Measurements from ENCODE around the gene TMEM217.
"Not testable (repeated sequence)": the region's sequence is repeated elsewhere in the genome, so short reads cannot be mapped to it uniquely, and the experiment has no call there.

TMEM217 gene

DNA sequence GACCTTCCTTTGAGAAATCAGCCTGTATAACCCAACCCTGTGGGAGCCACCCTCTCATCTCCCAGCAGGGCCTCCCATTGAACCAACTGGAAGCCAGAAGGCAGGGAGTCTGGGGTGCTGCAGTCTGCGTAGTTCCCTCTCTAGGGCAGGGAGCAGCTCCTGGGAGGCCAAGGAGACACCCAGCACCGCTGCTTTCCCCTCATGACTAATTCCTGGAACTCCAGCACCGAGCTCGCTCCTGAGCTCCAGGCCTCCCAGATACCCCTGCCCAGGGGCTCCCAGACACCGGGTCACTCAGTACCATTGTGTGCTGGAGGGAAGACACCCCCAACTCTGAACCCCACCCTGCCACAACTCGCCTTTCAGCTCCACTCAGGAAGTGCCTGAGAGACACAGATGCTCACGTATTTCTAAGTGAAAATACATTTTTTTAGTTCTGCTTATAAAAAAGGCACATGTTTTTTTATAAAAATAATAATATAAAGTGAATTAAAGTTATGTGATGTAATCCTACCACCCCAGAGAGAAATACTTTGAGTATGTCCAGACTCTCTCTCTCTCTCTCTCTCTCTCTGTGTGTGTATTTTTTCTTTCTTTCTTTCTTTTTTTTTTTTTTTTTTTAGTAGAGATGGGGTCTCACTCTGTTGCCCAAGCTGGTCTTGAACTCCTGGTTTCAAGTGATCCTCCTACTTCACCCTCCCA is 70.5 kb downstream of the TMEM217 start:
- H3K9me3 ChIP-seq (ENCODE audit: insufficient read depth, low read depth, low read length), result no peaks in the 10 kb centered on the region
- H3K4me3 ChIP-seq (ENCODE audit: low read length), result no peak overlapping the region
- no peaks in the 10 kb centered on the region for H3K27me3 ChIP-seq (ENCODE audit: insufficient read depth, low read length)
- no peak overlapping the region for H3K27ac ChIP-seq (ENCODE audit: low read length)
- H3K36me3 ChIP-seq (ENCODE audit: insufficient read depth, low read depth, low read length), result no peaks in the 10 kb centered on the region
- H3K4me1 ChIP-seq (ENCODE audit: insufficient read depth, low read length), result no peaks in the 10 kb centered on the region
- H3K9ac ChIP-seq (ENCODE audit: low read depth, low read length), result no peak overlapping the region

DNA sequence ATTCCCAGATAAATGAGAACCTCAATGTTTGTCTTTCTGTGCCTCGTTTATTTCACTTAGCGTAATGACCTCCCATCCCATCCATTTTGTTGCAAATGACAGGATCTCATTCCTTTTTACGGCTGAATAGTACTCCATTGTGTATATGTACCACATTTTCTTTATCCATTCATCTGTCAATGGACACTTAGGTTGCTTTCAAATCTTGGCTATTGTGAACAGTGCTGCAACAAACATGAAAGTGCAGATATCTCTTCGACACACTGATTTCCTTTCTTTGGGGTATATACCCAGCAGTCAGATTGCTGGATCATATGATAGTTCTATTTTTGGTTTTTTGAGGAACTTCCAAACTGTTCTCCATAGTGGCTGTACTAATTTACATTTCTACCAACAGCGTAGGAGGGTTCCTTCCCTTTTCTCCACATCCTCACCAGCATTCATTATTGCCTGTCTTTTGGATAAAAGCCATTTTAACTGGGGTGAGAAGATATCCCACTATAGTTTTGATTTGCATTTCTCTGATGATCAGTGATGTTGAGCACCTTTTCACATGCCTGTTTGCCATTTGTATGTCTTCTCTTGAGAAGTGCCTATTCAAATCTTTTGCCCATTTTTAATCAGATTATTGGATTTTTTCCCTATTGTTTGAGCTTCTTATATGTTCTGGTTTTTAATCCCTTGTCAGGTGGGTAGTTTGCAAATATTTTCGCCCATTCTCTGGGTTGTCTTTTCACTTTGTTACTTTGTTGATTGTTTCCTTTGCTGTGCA is 71.8 kb downstream of the TMEM217 start:
- H3K27me3 ChIP-seq (ENCODE audit: insufficient read depth, low read length); H3K9ac ChIP-seq (ENCODE audit: low read depth, low read length); H3K4me1 ChIP-seq (ENCODE audit: insufficient read depth, low read length); H3K36me3 ChIP-seq (ENCODE audit: insufficient read depth, low read depth, low read length); H3K27ac ChIP-seq (ENCODE audit: low read length); H3K9me3 ChIP-seq (ENCODE audit: insufficient read depth, low read depth, low read length); H3K4me3 ChIP-seq (ENCODE audit: low read length): not testable (repeated sequence)

DNA sequence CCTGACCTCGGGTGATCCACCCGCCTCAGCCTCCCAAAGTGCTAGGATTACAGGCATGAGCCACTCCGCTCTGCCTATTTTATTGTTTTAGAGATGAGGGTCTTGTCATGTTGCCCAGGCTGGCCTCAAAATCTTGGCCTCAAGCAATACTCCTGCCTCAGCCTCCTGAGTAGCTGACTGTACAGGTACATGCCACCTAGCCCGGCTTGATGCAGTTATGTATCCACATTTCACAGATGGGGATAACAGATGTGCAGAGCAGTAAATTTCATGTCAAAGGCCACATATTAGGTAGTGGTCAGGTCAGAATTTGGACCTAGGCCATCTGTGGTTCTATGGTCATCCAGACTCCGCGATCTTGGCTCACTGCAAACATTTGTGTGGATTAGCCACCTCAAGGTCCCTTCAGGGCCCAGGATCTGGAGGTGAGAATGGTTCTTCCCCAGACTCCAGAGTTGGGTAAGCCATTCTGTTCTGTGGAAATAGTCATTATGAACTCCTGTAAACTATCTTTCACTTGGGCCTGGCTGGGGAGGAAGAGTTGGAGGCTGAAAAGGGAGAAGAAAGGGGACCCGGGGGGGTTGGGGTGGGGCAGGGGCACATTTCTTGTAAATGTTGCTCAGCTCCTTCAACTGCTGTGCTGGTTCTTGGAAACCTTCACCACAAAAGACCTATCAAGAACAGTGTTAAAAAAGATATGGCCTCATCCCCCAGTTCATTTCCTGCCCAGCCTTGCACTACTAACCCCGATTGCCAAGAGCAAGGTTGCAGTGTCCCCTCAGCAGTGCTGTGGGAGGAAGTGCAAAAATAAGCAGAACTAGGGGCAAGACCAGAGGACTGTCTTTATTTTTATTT is 75.0 kb downstream of the TMEM217 start:
- H3K36me3 ChIP-seq (ENCODE audit: insufficient read depth, low read depth, low read length), result no peaks in the 10 kb centered on the region
- H3K4me3 ChIP-seq (ENCODE audit: low read length), result no peak overlapping the region
- H3K27ac ChIP-seq (ENCODE audit: low read length), result no peak overlapping the region
- H3K9me3 ChIP-seq (ENCODE audit: insufficient read depth, low read depth, low read length), result no peaks in the 10 kb centered on the region
- H3K9ac ChIP-seq (ENCODE audit: low read depth, low read length), result no peak overlapping the region
- no peaks in the 10 kb centered on the region for H3K27me3 ChIP-seq (ENCODE audit: insufficient read depth, low read length)
- no peaks in the 10 kb centered on the region for H3K4me1 ChIP-seq (ENCODE audit: insufficient read depth, low read length)

DNA sequence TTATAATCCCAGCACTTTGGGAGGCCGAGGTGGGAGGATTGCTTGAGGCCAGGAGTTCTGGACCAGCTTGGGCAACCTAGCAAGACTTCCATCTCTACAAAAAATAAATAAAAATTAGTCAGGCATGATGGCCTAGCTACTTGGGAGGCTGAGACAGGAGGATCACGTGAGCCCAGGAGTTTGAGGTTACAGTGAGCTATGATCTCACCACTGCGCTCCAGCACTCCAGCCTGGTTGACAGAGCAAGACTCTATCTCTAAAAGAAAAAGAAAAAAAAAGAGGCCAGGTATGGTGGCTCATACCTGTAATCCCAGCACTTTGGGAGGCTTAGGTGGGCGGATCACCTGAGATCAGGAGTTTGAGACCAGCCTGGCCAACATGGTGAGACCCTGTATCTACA is 77.3 kb downstream of the TMEM217 start:
- H3K27ac ChIP-seq (ENCODE audit: low read length); H3K4me3 ChIP-seq (ENCODE audit: low read length); H3K4me1 ChIP-seq (ENCODE audit: insufficient read depth, low read length); H3K9me3 ChIP-seq (ENCODE audit: insufficient read depth, low read depth, low read length); H3K9ac ChIP-seq (ENCODE audit: low read depth, low read length); H3K27me3 ChIP-seq (ENCODE audit: insufficient read depth, low read length); H3K36me3 ChIP-seq (ENCODE audit: insufficient read depth, low read depth, low read length): not testable (repeated sequence)

DNA sequence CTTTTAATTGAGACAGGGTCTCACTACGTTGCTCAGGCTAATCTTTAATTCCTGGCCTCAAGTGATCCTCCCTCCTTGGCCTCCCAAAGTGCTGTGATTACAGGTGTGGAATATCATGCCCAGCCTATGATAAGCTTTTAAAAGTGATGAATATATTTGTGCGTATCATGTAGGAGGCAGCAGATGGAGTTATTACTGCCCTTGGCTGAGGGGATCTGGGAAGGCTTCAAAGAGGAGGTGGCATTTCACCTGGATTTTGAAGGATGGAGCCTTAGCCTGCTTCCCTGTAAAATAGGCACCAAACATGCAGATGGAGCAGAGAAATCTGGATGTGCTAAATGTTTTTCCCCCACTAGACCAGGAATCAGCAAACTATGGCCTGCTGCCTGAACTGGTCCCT is 77.9 kb downstream of the TMEM217 start:
- Histone ChIP-seq H3K9me3 (ENCODE audit: insufficient read depth, low read depth, low read length) (no peaks in the 10 kb centered on the region), H3K4me3 (ENCODE audit: low read length) (no peak overlapping the region), H3K27me3 (ENCODE audit: insufficient read depth, low read length) (no peaks in the 10 kb centered on the region), H3K9ac (ENCODE audit: low read depth, low read length) (no peak overlapping the region), H3K36me3 (ENCODE audit: insufficient read depth, low read depth, low read length) (peaks cover 9% of the 10 kb centered on the region), H3K27ac (ENCODE audit: low read length) (no peak overlapping the region), H3K4me1 (ENCODE audit: insufficient read depth, low read length) (no peaks in the 10 kb centered on the region)

DNA sequence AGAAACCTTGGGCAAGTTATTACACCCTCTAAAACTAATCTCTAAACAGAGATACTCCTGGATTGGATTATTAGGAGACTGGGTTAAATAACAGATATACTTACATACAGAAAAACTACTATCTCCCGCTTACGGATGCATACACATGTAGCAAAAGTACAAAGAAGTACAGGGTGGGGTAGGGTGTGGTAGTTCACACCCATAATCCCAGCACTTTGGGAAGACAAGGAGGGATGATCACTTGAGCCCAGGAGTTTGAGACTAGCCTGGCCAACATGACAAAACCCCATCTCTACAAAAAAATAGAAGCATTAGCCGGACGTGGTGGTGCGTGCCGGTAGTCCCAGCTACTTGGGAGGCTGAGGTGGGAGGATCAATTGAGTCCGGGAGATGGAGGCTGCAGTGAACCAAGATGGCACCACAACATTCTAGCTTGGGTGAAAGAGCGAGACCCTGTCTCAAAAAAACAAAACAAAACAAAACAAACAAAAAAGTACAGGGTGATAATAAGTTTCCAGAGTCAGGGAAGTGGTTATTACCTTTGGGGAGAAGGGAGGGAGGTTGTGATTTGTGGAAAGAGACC is 79.9 kb downstream of the TMEM217 start:
- Histone ChIP-seq H3K36me3 (ENCODE audit: insufficient read depth, low read depth, low read length) (peaks cover 30% of the 10 kb centered on the region), H3K9ac (ENCODE audit: low read depth, low read length) (no peak overlapping the region), H3K27me3 (ENCODE audit: insufficient read depth, low read length) (no peaks in the 10 kb centered on the region), H3K9me3 (ENCODE audit: insufficient read depth, low read depth, low read length) (no peaks in the 10 kb centered on the region), H3K4me3 (ENCODE audit: low read length) (no peak overlapping the region), H3K27ac (ENCODE audit: low read length) (no peak overlapping the region), H3K4me1 (ENCODE audit: insufficient read depth, low read length) (peaks cover 1% of the 10 kb centered on the region; the same call in 1 of the 2 replicates)

DNA sequence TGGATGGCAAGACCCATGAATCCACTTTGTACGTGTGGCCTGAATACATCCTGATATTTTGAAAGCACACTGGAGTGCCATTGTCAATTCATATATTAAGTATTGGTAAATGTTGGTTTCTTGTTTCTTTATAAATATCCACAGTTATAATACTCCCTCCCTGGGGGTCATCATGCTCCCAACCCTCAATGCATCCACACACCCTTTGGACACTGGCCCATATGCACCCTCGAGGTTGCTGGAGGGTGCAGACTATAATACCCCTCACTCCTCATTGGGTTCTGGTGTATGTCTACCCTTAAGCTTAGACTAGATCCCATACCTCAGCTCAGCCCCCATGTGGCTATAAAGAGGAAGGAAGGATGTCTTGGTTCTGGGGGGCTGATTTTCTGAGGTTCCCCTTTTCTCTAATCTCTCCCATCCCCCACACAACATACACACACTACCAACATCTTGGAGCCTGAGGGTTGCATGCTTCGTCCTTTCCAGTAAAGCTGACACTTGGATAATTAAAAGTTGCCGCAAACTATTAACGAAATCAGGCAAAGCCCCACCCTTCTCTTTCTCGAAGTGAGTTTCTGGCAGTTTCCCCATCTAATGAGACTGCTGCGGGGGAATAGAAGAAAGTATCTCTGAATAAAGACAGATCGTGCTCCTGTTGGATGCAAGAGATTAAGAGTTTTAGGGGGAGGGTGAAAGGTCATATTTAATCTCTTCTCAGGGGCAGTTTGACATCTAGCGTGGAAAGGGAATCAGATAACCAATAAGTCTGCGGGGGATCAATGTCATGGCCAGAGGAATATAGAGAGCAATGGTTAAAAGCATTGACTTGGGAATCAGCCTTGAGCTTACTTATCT is 80.6 kb downstream of the TMEM217 start:
- H3K27ac ChIP-seq (ENCODE audit: low read length), result no peak overlapping the region
- no peaks in the 10 kb centered on the region for H3K27me3 ChIP-seq (ENCODE audit: insufficient read depth, low read length)
- peaks cover 37% of the 10 kb centered on the region for H3K36me3 ChIP-seq (ENCODE audit: insufficient read depth, low read depth, low read length)
- H3K9ac ChIP-seq (ENCODE audit: low read depth, low read length), result no peak overlapping the region
- no peak overlapping the region for H3K4me3 ChIP-seq (ENCODE audit: low read length)
- H3K4me1 ChIP-seq (ENCODE audit: insufficient read depth, low read length), result peaks cover 7% of the 10 kb centered on the region
- H3K9me3 ChIP-seq (ENCODE audit: insufficient read depth, low read depth, low read length), result no peaks in the 10 kb centered on the region

DNA sequence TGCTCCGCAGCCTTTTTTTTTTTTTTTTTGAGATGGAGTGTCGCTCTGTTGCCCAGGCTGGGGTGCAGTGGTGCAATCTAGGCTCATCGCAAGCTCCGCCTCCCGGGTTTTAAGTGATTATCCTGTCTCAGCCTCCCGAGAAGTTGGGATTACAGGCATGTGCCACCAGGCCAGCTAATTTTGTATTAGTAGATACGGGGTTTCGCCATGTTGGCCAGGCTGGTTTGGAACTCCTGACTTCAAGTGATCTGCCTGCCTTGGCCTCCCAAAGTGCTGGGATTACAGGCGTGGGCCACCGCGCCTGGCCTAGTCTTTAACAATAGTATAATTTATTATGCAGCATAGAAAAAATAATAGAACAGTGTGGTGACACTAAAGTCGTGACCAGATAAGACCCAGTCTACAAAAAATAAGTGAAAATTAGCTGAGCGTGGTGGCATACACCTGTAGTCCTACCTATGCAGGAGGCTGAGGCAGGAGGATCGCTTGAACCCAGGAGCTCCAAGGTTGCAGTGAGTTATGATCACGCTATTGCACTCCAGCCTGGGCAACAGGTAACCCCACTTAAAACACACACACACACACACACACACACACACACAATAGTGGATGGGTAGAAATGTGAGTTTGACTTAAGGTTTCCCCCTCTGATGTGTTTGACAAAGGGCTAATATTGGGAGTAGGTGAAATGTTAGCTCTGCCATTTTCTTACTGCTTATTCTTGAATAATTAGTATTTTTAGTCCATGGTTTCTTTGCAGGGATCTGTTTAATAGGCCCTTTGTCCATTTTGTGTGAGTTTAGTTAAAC is 81.5 kb downstream of the TMEM217 start:
- Histone ChIP-seq H3K9me3 (ENCODE audit: insufficient read depth, low read depth, low read length) (no peaks in the 10 kb centered on the region), H3K9ac (ENCODE audit: low read depth, low read length) (no peak overlapping the region), H3K27ac (ENCODE audit: low read length) (no peak overlapping the region), H3K27me3 (ENCODE audit: insufficient read depth, low read length) (no peaks in the 10 kb centered on the region), H3K4me1 (ENCODE audit: insufficient read depth, low read length) (peaks cover 7% of the 10 kb centered on the region), H3K36me3 (ENCODE audit: insufficient read depth, low read depth, low read length) (peaks cover 37% of the 10 kb centered on the region), H3K4me3 (ENCODE audit: low read length) (no peak overlapping the region)

DNA sequence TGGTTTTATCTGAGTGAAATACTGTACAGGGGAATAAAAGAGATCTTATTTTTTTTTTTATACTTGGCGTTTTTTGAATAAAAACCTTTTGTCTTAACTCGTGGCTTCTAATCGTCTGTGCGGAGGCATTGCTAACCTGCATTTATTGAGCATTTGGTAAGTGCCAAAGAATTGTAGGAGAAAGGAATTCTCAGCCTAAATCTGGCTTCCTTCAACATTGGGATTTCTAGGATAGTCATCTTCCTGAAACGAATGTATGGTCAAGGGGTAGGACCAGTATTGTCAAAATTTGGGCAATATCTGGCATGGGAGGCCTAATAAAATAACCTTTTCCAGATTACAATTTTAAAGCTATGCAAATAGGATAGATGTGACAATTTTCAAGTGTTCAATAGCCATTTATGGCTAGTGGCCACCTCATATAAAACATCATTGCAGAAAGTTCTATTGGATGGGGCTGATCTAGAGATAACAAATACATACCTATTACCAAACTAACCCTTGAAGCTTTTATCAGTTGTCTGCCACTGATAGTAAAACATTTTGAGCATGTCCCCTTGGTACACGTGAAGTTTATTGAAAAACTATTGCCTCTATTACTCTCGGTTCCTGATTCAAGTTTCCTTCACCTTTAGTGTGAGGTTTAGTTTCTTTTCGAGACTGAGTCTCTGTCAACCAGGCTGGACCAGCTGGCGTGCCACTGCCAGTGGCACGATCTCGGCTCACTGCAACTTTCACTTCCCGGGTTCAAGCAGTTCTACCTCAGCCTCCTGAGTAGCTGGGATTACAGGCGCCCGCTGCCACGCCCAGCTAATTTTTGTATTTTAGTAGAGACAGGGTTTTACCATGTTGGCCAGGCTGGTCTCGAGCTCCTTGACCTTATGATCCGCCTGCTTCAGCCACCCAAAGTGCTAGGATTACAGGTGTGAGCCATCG is 82.3 kb downstream of the TMEM217 start:
- no peak overlapping the region for H3K27ac ChIP-seq (ENCODE audit: low read length)
- H3K9ac ChIP-seq (ENCODE audit: low read depth, low read length), result no peak overlapping the region

More for the DNA sequence above, 82.3 kb downstream of the TMEM217 start:
- Histone ChIP-seq H3K4me1 (ENCODE audit: insufficient read depth, low read length) (peaks cover 7% of the 10 kb centered on the region), H3K9me3 (ENCODE audit: insufficient read depth, low read depth, low read length) (no peaks in the 10 kb centered on the region), H3K36me3 (ENCODE audit: insufficient read depth, low read depth, low read length) (peaks cover 41% of the 10 kb centered on the region), H3K27me3 (ENCODE audit: insufficient read depth, low read length) (no peaks in the 10 kb centered on the region), H3K4me3 (ENCODE audit: low read length) (no peak overlapping the region)

Data from iPS-20b (cell line).